Dermis microvascular lymphatic vessel endothelial cell (primary cell): ENCODE data around the gene TNRC6A. TPM values are rescaled to one million over a fixed set of nuclear protein-coding genes. Genes with fewer than 3 reads are reported as not detected.

Source experiments
- DNase-seq, 2 donors: peaks; one replicate each; pipeline versions ENCODE4 v3.0.0 to v3.0.0-alpha.2; 2010; ENCODE audit warnings: low read depth in 2 of 2
- total RNA-seq: library from RNA; depleted of rRNA; stranded (reverse); fragments of >200 nt; gene quantifications from 2 replicates; pipeline ENCODE4 v1.2.1, GENCODE V29; 2014

The TNRC6A gene
- total RNA-seq, 1 donor from 2014 or later, result 20.2 TPM

DNA sequence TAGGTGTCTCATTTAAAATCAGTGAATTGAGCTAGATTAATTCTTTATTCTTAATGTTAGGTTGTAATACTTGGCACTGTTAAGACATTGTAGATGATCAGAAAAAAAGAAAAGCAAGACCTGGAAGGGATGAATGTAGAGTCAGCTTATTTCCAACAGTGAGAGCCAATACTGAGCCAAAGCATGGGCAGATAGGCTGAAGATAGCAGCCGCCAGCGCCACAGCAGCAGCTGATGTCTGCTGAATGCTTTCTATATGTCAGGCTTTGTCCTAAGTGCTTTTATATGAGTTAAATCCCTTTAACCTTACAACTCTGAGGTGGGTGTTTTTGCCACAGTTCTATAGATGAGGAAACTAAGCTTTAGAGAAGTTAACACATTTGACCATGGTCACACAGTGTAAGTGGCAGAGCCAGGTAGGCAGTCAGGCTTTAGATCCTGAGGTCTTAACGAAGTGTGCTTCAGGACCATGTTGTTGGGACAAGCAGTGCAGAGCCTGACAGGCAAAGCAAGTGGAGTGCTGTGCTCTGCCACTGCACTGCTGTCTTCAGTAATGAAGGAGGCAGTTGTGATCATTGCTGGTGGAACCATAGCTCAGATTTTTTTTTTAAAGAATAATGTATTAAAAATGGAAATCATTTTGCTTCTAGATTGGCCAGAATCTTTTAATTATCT is 25.9 kb downstream of the TNRC6A start:
- no peak for DNase-seq

DNA sequence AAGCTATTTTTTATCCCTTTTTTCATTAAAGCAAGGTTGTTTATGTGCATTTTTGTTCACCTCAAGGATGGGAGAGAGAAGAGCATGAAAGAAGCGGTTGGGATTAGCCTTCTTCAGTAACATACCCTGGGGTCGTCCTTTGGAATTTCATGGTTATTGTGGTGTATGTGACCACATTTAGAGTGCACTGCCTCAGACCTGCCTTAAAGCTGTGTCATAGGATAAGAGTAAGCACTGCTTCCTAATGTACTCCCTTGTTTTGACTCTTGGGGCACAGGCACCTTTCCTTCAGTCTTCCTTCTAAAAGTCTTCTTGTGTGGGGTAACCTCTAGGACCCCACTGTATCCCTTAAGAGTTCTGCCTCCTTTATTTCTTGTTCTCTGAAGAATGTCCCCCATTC is 28.9 kb downstream of the TNRC6A start:
- DNase-seq, result no peak

DNA sequence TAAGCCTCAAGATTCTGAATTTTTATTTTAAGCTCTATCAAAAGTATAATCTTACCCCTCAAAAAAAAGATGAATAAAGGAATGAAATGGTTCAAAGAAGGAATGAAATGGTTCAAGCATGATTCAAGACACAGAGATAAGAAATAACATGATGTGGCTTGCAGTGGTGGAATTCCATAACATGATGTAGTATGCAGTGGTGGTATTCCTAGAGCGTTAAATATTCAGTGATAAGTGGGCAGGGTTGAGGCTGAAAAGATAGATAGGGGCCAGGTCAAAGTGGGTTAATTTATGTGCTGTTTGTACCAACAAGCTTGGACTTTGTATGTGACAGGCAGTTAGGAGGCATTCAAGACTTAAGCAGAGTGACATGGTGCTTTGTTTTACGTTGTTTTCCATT is 29.6 kb downstream of the TNRC6A start:
- no peak for DNase-seq

DNA sequence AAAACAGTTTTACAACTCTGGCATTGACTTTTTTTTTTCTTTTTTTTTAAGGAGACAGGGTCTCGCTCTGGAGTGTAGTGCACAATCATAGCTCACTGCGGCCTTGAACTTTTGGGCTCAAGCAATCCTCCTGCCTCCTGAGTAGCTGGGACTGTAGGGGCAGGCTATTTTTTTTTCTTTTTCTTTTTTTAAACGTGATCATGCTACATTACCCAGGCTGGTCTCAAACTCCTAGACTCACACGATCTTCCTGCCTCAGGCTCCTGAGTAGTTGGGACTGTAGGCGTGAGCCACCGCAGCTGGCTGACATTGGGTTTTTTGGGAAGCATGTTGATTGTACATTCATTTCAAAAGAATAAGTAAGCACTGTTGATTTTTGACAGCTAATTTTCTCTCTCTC is 32.1 kb downstream of the TNRC6A start:
- no peak for DNase-seq

DNA sequence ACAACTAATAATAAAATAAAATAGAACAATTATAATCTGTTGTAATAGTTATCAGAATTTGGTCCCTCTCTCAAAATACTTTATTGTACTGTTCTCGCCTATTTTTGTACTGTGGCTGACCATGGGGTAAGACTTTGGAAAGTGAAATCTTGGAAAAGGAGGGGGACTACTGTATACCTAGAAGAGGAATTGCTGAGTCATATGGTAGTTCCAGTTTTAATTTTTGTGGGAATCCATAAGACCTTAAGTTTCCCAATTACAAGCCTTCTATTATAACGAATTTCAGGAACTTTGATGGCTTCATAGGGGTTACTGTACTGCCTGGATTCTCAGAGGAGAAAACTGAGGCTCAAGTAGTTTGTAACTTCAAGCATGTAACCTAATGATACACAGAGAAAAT is 35.5 kb downstream of the TNRC6A start:
- no peak for DNase-seq

GRCh38 chr16:24766057-24766456 is 36.6 kb downstream of the TNRC6A start:
- DNase-seq, result no peak

- DNase-seq, result no peak
Observed at GRCh38 chr16:24769806-24770205, 40.4 kb downstream of the TNRC6A start.

GRCh38 chr16:24771132-24771778 is 41.8 kb downstream of the TNRC6A start:
- DNase-seq, result no peak

GRCh38 chr16:24771779-24772157 is 42.3 kb downstream of the TNRC6A start:
- DNase-seq, result no peak

- DNase-seq, result no peak
Observed at GRCh38 chr16:24773771-24774427, 44.4 kb downstream of the TNRC6A start.

DNA sequence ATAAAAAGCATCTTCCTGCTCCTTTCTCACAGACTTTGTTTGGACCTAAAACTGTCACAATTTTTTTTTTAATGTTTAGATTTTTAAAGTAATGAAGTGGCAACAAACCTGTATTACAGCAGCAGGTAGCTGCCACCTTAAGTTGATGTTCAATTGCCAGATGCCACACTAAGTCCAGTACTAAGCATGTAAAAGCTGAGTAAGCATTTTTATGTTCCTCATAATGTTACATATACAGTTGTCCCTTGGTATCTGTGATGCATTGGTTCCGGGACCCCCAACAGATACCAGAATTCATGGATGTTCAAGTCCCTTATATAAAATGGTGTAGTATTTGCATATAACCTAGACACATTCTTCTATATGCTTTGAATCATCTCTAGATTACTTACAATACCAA is 45.1 kb downstream of the TNRC6A start:
- DNase-seq, result no peak

- no peak for DNase-seq
Observed at GRCh38 chr16:24775455-24775854, 46.0 kb downstream of the TNRC6A start.

DNA sequence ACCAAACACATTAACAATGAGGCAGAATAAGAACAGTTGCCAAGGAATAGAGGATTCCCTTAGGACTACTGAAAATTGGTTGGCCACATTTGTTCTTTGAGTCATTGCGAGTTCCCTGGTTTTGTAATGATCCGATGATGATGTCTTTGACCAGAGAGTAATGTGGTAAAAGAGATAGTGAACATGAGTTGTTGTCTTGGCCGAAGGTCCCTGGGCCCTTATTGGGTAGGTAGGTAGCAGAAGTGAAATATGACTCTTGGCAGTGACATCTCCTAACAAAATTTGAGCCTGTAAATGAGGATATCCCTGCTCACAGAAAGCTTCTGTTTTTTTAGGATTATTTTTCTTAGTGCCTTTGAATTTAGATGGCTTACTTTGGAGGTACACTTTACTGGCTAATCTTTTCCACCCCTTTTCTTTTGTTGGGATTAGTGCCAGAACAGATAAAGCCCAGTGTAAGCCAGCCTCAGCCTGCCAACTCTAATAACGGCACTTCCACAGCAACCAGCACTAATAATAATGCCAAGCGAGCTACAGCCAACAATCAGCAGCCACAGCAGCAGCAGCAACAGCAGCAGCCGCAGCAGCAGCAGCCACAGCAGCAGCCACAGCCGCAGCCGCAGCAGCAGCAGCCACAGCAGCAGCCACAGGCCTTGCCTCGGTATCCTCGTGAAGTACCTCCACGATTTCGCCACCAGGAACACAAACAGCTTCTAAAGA is 47.2 kb downstream of the TNRC6A start:
- peak; percentile 47 to 70 for DNase-seq

- no peak for DNase-seq
Observed at GRCh38 chr16:24778671-24779070, 49.2 kb downstream of the TNRC6A start.

- no peak for DNase-seq
Observed at GRCh38 chr16:24781256-24781655, 51.8 kb downstream of the TNRC6A start.

DNA sequence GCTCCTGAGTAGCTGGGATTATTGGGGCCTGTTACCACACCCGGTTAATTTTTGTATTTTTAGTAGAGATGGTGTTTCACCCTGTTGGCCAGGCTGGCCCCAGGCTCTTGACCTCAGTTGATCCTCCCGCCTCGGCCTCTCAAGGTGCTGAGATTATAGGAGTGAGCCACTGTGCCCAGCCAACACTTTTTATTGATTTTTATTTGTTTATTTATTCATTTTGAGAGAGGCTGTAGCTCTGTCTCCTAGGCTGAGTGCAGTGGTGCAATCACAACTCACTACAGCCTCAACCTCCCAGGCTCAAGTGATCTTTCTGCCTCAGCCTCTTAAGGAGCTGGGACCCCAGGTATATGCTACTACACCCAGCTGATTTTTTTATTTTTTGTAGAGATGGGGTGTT is 54.7 kb downstream of the TNRC6A start:
- DNase-seq, result no peak

GRCh38 chr16:24789881-24790280 is 60.4 kb downstream of the TNRC6A start:
- no peak for DNase-seq

- peak; percentile 11 to 40 for DNase-seq
Observed at GRCh38 chr16:24800586-24800985, 71.1 kb downstream of the TNRC6A start.

DNA sequence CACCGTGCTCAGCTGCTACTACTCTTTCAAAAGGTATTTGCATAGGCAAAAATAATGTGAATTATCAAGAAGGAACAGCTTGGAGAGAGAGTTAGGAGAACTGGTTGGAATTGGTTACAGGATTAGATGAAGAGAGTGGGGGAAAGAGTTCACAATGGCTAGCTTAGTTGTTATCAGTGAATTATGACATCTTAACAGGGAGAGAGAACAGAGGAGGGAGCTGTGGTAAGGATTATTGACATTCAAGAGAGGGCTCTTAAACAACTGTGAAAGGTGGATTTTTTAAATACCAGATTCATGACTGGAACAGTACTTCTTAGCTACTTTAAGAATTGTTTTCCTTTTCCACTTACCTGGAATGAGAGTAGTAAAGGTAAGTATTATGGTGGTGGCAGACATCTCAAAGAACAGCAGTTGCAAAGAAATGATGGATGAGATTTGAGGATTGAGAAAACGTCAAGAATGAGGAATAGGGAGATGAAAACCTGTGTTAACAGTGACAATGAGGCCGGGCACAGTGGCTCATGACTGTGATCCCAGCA is 72.4 kb downstream of the TNRC6A start:
- DNase-seq, result no peak

- no peak for DNase-seq
Observed at GRCh38 chr16:24805484-24805883, 76.0 kb downstream of the TNRC6A start.

DNA sequence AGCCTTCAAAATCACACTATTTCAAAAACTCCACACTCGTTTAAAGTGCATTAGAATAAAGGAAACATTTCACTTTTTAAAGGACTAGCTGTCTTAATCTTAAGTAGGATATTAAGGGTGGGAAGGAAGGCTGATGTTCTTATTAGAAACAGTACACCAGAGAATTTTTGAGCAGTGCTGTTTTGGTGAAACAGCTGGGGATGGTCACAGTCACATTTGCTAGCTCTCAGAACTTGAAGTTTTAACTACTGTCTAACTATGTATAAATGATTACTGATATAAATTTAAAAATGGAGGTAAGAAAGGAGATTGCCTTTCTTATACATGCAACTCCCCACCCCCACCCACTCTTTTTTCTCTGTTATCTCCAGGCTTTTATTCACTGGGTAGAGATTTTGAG is 77.8 kb downstream of the TNRC6A start:
- no peak for DNase-seq
